GM23338 (cell line): ENCODE measurements around the gene MROH2B. TPM values are rescaled to one million over a fixed set of nuclear protein-coding genes. Genes with fewer than 3 reads are reported as not detected.

Source experiments
- ATAC-seq: fragments of 200-7000 bp; cut with Tn5 transposase; 3 replicates; pipeline ENCODE4 v1.9.1; 2020
- DNase-seq: peaks from one replicate; pipeline ENCODE4 v3.0.0-alpha.2; 2015; ENCODE audit warnings: low spot score
- H2AFZ ChIP-seq: fragments of 200-600 bp; sonication (generic); 2 replicates; pipeline ENCODE4 v1.8.0; 2016; ENCODE audit warnings: antibody characterized with exemption, mild to moderate bottlenecking, moderate library complexity
- H3F3A ChIP-seq: fragments of 200-600 bp; sonication (generic); replicated peaks from 2 replicates; pipeline ENCODE4 v1.8.0; 2017; ENCODE audit warnings: antibody characterized with exemption, mixed run types, low read depth
- H3K27ac ChIP-seq: fragments of 200-600 bp; sonication (generic); 2 replicates; pipeline ENCODE4 v1.6.1; 2016; ENCODE audit warnings: low read depth
- H3K27me3 ChIP-seq: fragments of 200-600 bp; sonication (generic); 2 replicates; pipeline ENCODE4 v1.8.0; 2016; ENCODE audit warnings: mild to moderate bottlenecking, mixed run types, moderate library complexity; ENCODE audit not compliant: insufficient read depth
- H3K36me3 ChIP-seq: fragments of 200-600 bp; sonication (generic); 2 replicates; pipeline ENCODE4 v1.8.0; 2016; ENCODE audit warnings: mild to moderate bottlenecking; ENCODE audit not compliant: insufficient read depth
- H3K4me1 ChIP-seq: fragments of 200-600 bp; sonication (generic); 2 replicates; pipeline ENCODE4 v1.8.0; 2016; ENCODE audit warnings: mild to moderate bottlenecking, moderate library complexity; ENCODE audit not compliant: insufficient read depth
- H3K4me2 ChIP-seq: fragments of 200-600 bp; sonication (generic); 2 replicates; pipeline ENCODE4 v1.7.1; 2017; ENCODE audit warnings: mixed run types
- H3K4me3 ChIP-seq: fragments of 200-600 bp; sonication (generic); 2 replicates; pipeline ENCODE4 v1.6.1; 2016; ENCODE audit warnings: mixed run types
- H3K79me2 ChIP-seq: fragments of 200-600 bp; sonication (generic); replicated peaks from 2 replicates; pipeline ENCODE4 v1.8.0; 2017; ENCODE audit warnings: mild to moderate bottlenecking; ENCODE audit not compliant: insufficient read depth
- H3K9me2 ChIP-seq: fragments of 200-600 bp; sonication (generic); 2 replicates; pipeline ENCODE4 v1.8.0; 2017; ENCODE audit not compliant: insufficient read depth
- H4K20me1 ChIP-seq: fragments of 200-600 bp; sonication (generic); replicated peaks from 2 replicates; pipeline ENCODE4 v1.8.0; 2017; ENCODE audit warnings: mild to moderate bottlenecking; ENCODE audit not compliant: insufficient read depth
- H3K27ac Mint-ChIP-seq: 2 replicates; pipeline ENCODE4 v1.8.0; 2020; ENCODE audit warnings: inconsistent platforms, mild to moderate bottlenecking, moderate library complexity, mixed read lengths
- H3K27me3 Mint-ChIP-seq: 3 replicates; pipeline ENCODE4 v1.8.0; 2022; ENCODE audit warnings: low read depth, mild to moderate bottlenecking, moderate library complexity, mixed read lengths, inconsistent platforms; ENCODE audit not compliant: insufficient read depth, poor library complexity
- H3K36me3 Mint-ChIP-seq: 3 replicates; pipeline ENCODE4 v1.8.0; 2021; ENCODE audit warnings: low read depth, mild to moderate bottlenecking, inconsistent platforms, moderate library complexity, mixed read lengths
- H3K4me1 Mint-ChIP-seq: 3 replicates; pipeline ENCODE4 v1.8.0; 2020; ENCODE audit warnings: mild to moderate bottlenecking, inconsistent platforms, mixed read lengths
- H3K4me3 Mint-ChIP-seq: 3 replicates; pipeline ENCODE4 v1.8.0; 2021; ENCODE audit warnings: moderate library complexity, mild to moderate bottlenecking, inconsistent platforms, mixed read lengths
- H3K9me3 Mint-ChIP-seq: 3 replicates; pipeline ENCODE4 v1.8.0; 2020; ENCODE audit warnings: moderate library complexity, mild to moderate bottlenecking, inconsistent platforms, mixed read lengths
- CREB1 ChIP-seq: fragments of 250-450 bp; sonication (Bioruptor Pico); IDR thresholded peaks from 2 replicates; pipeline ENCODE4 v1.5.0; 2020; ENCODE audit warnings: low read depth, mild to moderate bottlenecking, moderate library complexity
- CTCF ChIP-seq, 2 experiments: fragments of 200-600 bp in 1 of 2; sonication (generic) in 1 of 2; conservative IDR thresholded peaks; 2 replicates each; pipeline versions ENCODE4 v1.5.1 to v1.6.1; 2016 to 2017; ENCODE audit warnings: antibody characterized with exemption in 2 of 2, low read depth in 2 of 2, mild to moderate bottlenecking in 2 of 2, moderate library complexity in 1 of 2
- ETS1 ChIP-seq: IDR thresholded peaks from 2 replicates; pipeline ENCODE4 v1.6.1; 2016; ENCODE audit warnings: antibody characterized with exemption
- EZH2 ChIP-seq: fragments of 200-600 bp; sonication (generic); IDR thresholded peaks from one replicate; pipeline ENCODE4 v1.8.0; 2017; ENCODE audit warnings: antibody characterized with exemption, mild to moderate bottlenecking, low read depth; ENCODE audit not compliant: unreplicated experiment
- EZH2phosphoT487 ChIP-seq: fragments of 200-600 bp; sonication (generic); IDR thresholded peaks from one replicate; pipeline ENCODE4 v1.8.1; 2018; ENCODE audit warnings: antibody characterized with exemption; ENCODE audit not compliant: unreplicated experiment
- JUNB ChIP-seq: IDR thresholded peaks from one replicate; pipeline ENCODE4 v1.6.1; 2016; ENCODE audit warnings: antibody characterized with exemption; ENCODE audit not compliant: unreplicated experiment
- NANOG ChIP-seq: IDR thresholded peaks from 2 replicates; pipeline ENCODE4 v1.6.1; 2016; ENCODE audit warnings: antibody characterized with exemption, borderline replicate concordance
- POLR2AphosphoS5 ChIP-seq: IDR thresholded peaks from 2 replicates; pipeline ENCODE4 v1.6.1; 2016; ENCODE audit warnings: antibody characterized with exemption, low read depth
- REST ChIP-seq: IDR thresholded peaks from one replicate; pipeline ENCODE4 v1.6.1; 2018; ENCODE audit warnings: antibody characterized with exemption; ENCODE audit not compliant: unreplicated experiment
- STAT1 ChIP-seq: IDR thresholded peaks from one replicate; pipeline ENCODE4 v1.6.1; 2016; ENCODE audit warnings: antibody characterized with exemption; ENCODE audit not compliant: unreplicated experiment
- ZNF114 ChIP-seq: fragments of 250-450 bp; sonication (Bioruptor Pico); IDR thresholded peaks from 2 replicates; pipeline ENCODE4 v1.5.0; 2020; ENCODE audit warnings: mild to moderate bottlenecking, moderate library complexity
- ZNF331 ChIP-seq: fragments of 250-450 bp; sonication (Bioruptor Pico); IDR thresholded peaks from 2 replicates; pipeline ENCODE4 v1.5.0; 2020; ENCODE audit warnings: low read depth, mild to moderate bottlenecking, moderate library complexity
- ZNF462 ChIP-seq: fragments of 250-450 bp; sonication (Bioruptor Pico); IDR thresholded peaks from 2 replicates; pipeline ENCODE4 v1.5.0; 2020; ENCODE audit warnings: mild to moderate bottlenecking, moderate library complexity
- polyA plus RNA-seq: library from polyadenylated mRNA; unstranded; fragments of >200 nt; fragmentation: Nextera tagmentation; extraction: Ambion mirVana; gene quantifications from 2 replicates; pipeline ENCODE4 v1.2.1, GENCODE V29; 2016
- total RNA-seq: library from RNA; depleted of rRNA; stranded (reverse); fragments of >200 nt; shearing (Covaris generic); gene quantifications from 2 replicates; pipeline ENCODE4 v1.2.3, GENCODE V29; 2014

MROH2B gene
- total and polyA plus RNA-seq, 2 experiments from 2014 or later: not detected

GRCh38 chr5:41095324-41096101, 24.4 kb upstream of the MROH2B start:
- Mint-ChIP-seq H3K27ac (no peak overlapping the region), H3K27me3 (peaks cover 2% of the 10 kb centered on the region), H3K4me3 (no peak overlapping the region), H3K4me1 (no peaks in the 10 kb centered on the region), H3K36me3 (no peaks in the 10 kb centered on the region), H3K9me3 (peaks cover 4% of the 10 kb centered on the region; the same call in 1 of the 3 replicates)
- Histone ChIP-seq H2AFZ (peak overlapping the region; percentile 49; the same call in 1 of the 2 replicates), H3K79me2 (no peaks in the 10 kb centered on the region), H4K20me1 (no peaks in the 10 kb centered on the region), H3K4me1 (no peaks in the 10 kb centered on the region), H3K4me2 (no peak overlapping the region), H3K36me3 (no peaks in the 10 kb centered on the region), H3K9me2 (no peaks in the 10 kb centered on the region; the same call in 1 of the 2 replicates), H3K27me3 (no peaks in the 10 kb centered on the region), H3F3A (no peaks in the 10 kb centered on the region), H3K27ac (no peak overlapping the region), H3K4me3 (no peak overlapping the region)
- DNase-seq (no peak), ATAC-seq (no peak)
- no peak for TF ChIP-seq NANOG
- TF ChIP-seq EZH2: no peak
- no peak for TF ChIP-seq CREB1 (CRISPR knock-in tag)
- TF ChIP-seq ZNF114 (CRISPR knock-in tag): no peak
- TF ChIP-seq ETS1: no peak
- TF ChIP-seq EZH2phosphoT487: no peak
- TF ChIP-seq ZNF331 (CRISPR knock-in tag): no peak
- TF ChIP-seq CTCF (conservative IDR thresholded peaks at IDR 0.05; ENCODE audit: low read depth in 2 of 2): no peak
- no peak for TF ChIP-seq ZNF462 (CRISPR knock-in tag)
- TF ChIP-seq STAT1: no peak
- no peak for TF ChIP-seq JUNB
- no peak for TF ChIP-seq REST
- TF ChIP-seq POLR2AphosphoS5: no peak
